ENCODE results near the gene UBE3C. TPM values are rescaled to one million over a fixed set of nuclear protein-coding genes. Genes with fewer than 3 reads are reported as not detected.

The UBE3C gene
- total and polyA plus RNA-seq, 2 donors (not counting 3 experiments of a cell fraction or from before 2014, with no cell fraction given), result 45.1 to 77.3 TPM

- Histone ChIP-seq H2AFZ (ENCODE audit: low read depth, low read length) (no peak overlapping the region), H3K9ac (replicated peaks; ENCODE audit: extremely low read depth, insufficient read depth, low read length) (no peak overlapping the region), H3K4me1 (ENCODE audit: control insufficient read depth, extremely low read depth, insufficient read depth, low read length) (no peaks in the 10 kb centered on the region), H3K4me3 (replicated peaks in 1 of 3; ENCODE audit: insufficient read depth in 1 of 3, low read depth in 1 of 3, low read length in 3 of 3) (no peak overlapping the region), H3K9me3 (replicated peaks; ENCODE audit: control insufficient read depth, insufficient read depth, low read length) (no peaks in the 10 kb centered on the region), H4K20me1 (replicated peaks; ENCODE audit: control insufficient read depth, extremely low read depth, insufficient read depth, low read length) (peaks cover 2% of the 10 kb centered on the region), H3K79me2 (ENCODE audit: control insufficient read depth, insufficient read depth, low read length) (peaks cover 8% of the 10 kb centered on the region), H3K9me1 (replicated peaks; ENCODE audit: control insufficient read depth, extremely low read depth, insufficient read depth, low read length) (no peaks in the 10 kb centered on the region), H3K27me3 (ENCODE audit: control insufficient read depth in 2 of 2, insufficient read depth in 2 of 2, low read length in 2 of 2) (no peaks in the 10 kb centered on the region), H3K27ac (ENCODE audit: insufficient read depth, low read depth, low read length) (no peak overlapping the region), H3K36me3 (ENCODE audit: control insufficient read depth in 2 of 2, extremely low read depth in 1 of 2, insufficient read depth in 2 of 2, low read length in 2 of 2) (peaks cover 21 to 30% of the 10 kb centered on the region in 2 experiments), H3K4me2 (ENCODE audit: insufficient read depth, low read length) (no peak overlapping the region)
- intact Hi-C loops (cut with micrococcal nuclease) (no loop called here), dilution Hi-C loops (cut with MboI; ENCODE audit: extremely low pct_ligation_motif_present, low sequenced_read_pairs) (no loop called here)
- no TSS peak for BruUV-seq (replicated peaks)
- DNase-seq (ENCODE audit: low read depth, low spot score), result no peak
- TF ChIP-seq MAX (IDR thresholded peaks at IDR 0.05; ENCODE audit: insufficient read depth, insufficient read length) (no peak), MYC (IDR thresholded peaks at IDR 0.05; ENCODE audit: low read depth, low read length) (no peak), POLR2AphosphoS5 (IDR thresholded peaks at IDR 0.05; ENCODE audit: insufficient read depth, low read depth, low read length) (no peak), JUN (IDR thresholded peaks at IDR 0.05; ENCODE audit: borderline replicate concordance, insufficient read depth, insufficient read length, low read depth) (no peak), EZH2 (IDR thresholded peaks at IDR 0.05; ENCODE audit: borderline replicate concordance, low read depth, low read length, severe bottlenecking) (no peak), GATA2 (IDR thresholded peaks at IDR 0.05; ENCODE audit: insufficient read depth, insufficient read length, low read depth, low read length) (no peak), POLR2A (IDR thresholded peaks at IDR 0.05; ENCODE audit: low read depth, low read length) (no peak), FOS (IDR thresholded peaks at IDR 0.05; ENCODE audit: borderline replicate concordance, insufficient read depth, low read length) (no peak)
- TF ChIP-seq, protein P1, sequence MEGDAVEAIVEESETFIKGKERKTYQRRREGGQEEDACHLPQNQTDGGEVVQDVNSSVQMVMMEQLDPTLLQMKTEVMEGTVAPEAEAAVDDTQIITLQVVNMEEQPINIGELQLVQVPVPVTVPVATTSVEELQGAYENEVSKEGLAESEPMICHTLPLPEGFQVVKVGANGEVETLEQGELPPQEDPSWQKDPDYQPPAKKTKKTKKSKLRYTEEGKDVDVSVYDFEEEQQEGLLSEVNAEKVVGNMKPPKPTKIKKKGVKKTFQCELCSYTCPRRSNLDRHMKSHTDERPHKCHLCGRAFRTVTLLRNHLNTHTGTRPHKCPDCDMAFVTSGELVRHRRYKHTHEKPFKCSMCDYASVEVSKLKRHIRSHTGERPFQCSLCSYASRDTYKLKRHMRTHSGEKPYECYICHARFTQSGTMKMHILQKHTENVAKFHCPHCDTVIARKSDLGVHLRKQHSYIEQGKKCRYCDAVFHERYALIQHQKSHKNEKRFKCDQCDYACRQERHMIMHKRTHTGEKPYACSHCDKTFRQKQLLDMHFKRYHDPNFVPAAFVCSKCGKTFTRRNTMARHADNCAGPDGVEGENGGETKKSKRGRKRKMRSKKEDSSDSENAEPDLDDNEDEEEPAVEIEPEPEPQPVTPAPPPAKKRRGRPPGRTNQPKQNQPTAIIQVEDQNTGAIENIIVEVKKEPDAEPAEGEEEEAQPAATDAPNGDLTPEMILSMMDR (IDR thresholded peaks at IDR 0.05; ENCODE audit: extremely low read depth in 1 of 2, insufficient read depth in 1 of 2, low read depth in 1 of 2, low read length in 2 of 2), result no peak
- POLR2A ChIA-PET, result no interaction called here
- FAIRE-seq, result no peak
- CTCF ChIA-PET, result no interaction called here
Observed at GRCh38 chr7:157177983-157178381, 39.3 kb downstream of the UBE3C start.

Measured in endothelial cell of umbilical vein (primary cell).